GM12891 (cell line): Measurements from ENCODE around the gene SOAT2.

Source experiments
- PAX5 ChIP-seq: IDR thresholded peaks from 2 replicates; pipeline ENCODE4 v1.6.1; 2011; ENCODE audit warnings: low read length, moderate library complexity, mild to moderate bottlenecking; ENCODE audit not compliant: insufficient read depth, severe bottlenecking
- POLR2A ChIP-seq: IDR thresholded peaks from 2 replicates; pipeline ENCODE4 v1.6.1; 2011; ENCODE audit warnings: low read depth, low read length, control low read depth
- POLR2AphosphoS5 ChIP-seq: IDR thresholded peaks from 2 replicates; pipeline ENCODE4 v1.6.1; 2011; ENCODE audit warnings: low read depth, low read length, control low read depth
- POU2F2 ChIP-seq: IDR thresholded peaks from 2 replicates; pipeline ENCODE4 v1.6.1; 2011; ENCODE audit warnings: low read depth, mild to moderate bottlenecking, control low read depth, low read length, moderate library complexity
- TAF1 ChIP-seq: IDR thresholded peaks from 2 replicates; pipeline ENCODE4 v1.6.1; 2011; ENCODE audit warnings: low read depth, low read length, control low read depth

- no peak for TF ChIP-seq TAF1
- no peak for TF ChIP-seq POLR2AphosphoS5
- TF ChIP-seq POLR2A, result no peak
- no peak for TF ChIP-seq PAX5
- no peak for TF ChIP-seq POU2F2
Observed at GRCh38 chr12:53062977-53063707, 40.1 kb upstream of the SOAT2 start.
